Islet of Langerhans (tissue), 1 donor: ENCODE measurements around the gene FAM118B.

Source experiments
- FAIRE-seq: peaks from one replicate; lab custom pipeline; 2011; peaks lifted over from hg19 to GRCh38; lab: Jason Lieb, UNC

Gene FAM118B

GRCh38 chr11:126211236-126212088 lies at the start of gene FAM118B, which contains the start of gene RPUSD4:
Gene FAM118B (plus strand): TSS chr11:126211782. CDS start chr11:126235002, 23,220 bp downstream.
Gene RPUSD4 (minus strand): TSS chr11:126211650. CDS start chr11:126211638, 12 bp downstream.
- FAIRE-seq = no peak

GRCh38 chr11:126162306-126163030 lies 49.1 kb upstream of the FAM118B start:
- no peak for FAIRE-seq

GRCh38 chr11:126163074-126163700 lies 48.4 kb upstream of the FAM118B start:
- no peak for FAIRE-seq

GRCh38 chr11:126163779-126164178 lies 47.8 kb upstream of the FAM118B start:
- no peak for FAIRE-seq

GRCh38 chr11:126164781-126165180 lies 46.8 kb upstream of the FAM118B start:
- no peak for FAIRE-seq

- FAIRE-seq = no peak
Measured at GRCh38 chr11:126165311-126165720, 46.3 kb upstream of the FAM118B start.

GRCh38 chr11:126165757-126166156 lies 45.8 kb upstream of the FAM118B start:
- no peak for FAIRE-seq

GRCh38 chr11:126166413-126166812 lies 45.2 kb upstream of the FAM118B start:
- FAIRE-seq = no peak

- no peak for FAIRE-seq
Measured at GRCh38 chr11:126167488-126167887, 44.1 kb upstream of the FAM118B start.

- FAIRE-seq = no peak
Measured at GRCh38 chr11:126169291-126169690, 42.3 kb upstream of the FAM118B start.

- FAIRE-seq = no peak
Measured at GRCh38 chr11:126172596-126173038, 39.0 kb upstream of the FAM118B start.

GRCh38 chr11:126173257-126173656 lies 38.3 kb upstream of the FAM118B start:
- FAIRE-seq = no peak

GRCh38 chr11:126174816-126175215 lies 36.8 kb upstream of the FAM118B start:
- no peak for FAIRE-seq

- FAIRE-seq = no peak
Measured at GRCh38 chr11:126175393-126175792, 36.2 kb upstream of the FAM118B start.

- FAIRE-seq = no peak
Measured at GRCh38 chr11:126176853-126177470, 34.6 kb upstream of the FAM118B start.

GRCh38 chr11:126181939-126182730 lies 29.4 kb upstream of the FAM118B start:
- no peak for FAIRE-seq

- no peak for FAIRE-seq
Measured at GRCh38 chr11:126182787-126183445, 28.7 kb upstream of the FAM118B start.

GRCh38 chr11:126185259-126186024 lies 26.1 kb upstream of the FAM118B start:
- no peak for FAIRE-seq

- FAIRE-seq = no peak
Measured at GRCh38 chr11:126186025-126186698, 25.4 kb upstream of the FAM118B start.
